Limb (tissue), 2 donors: ENCODE results near the gene KRTAP5-10.
"Not testable (repeated sequence)": the region's sequence is repeated elsewhere in the genome, so short reads cannot be mapped to it uniquely, and the experiment has no call there.

Experiments used
- DNase-seq, 2 donors: peaks; one replicate each; pipeline ENCODE4 v3.0.0-alpha.2; 2016; ENCODE audit errors: extremely low spot score in 2 of 2

Gene KRTAP5-10, protein sequence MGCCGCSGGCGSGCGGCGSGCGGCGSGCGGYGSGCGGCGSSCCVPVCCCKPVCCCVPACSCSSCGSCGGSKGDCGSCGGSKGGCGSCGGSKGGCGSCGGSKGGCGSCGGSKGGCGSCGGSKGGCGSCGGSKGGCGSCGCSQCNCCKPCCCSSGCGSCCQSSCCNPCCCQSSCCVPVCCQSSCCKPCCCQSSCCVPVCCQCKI

DNA sequence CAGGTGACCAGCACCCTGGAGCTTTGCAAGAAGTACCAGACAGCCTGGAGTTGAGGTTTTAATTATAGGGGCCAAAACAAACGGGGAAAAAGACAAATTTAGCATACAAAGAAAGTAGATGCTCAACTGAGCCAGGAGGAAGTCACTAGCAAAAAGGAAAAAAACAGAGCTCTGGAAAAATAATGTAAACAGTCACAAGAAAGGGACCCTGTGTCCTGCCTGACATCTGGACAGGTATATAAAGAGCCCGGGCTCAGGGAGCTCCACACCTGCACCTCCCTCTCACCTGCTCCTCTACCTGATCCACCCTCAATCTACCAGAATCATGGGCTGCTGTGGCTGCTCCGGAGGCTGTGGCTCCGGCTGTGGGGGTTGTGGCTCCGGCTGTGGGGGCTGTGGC lies at the start of gene KRTAP5-10:
KRTAP5-10 (plus strand) TSS at position 301 of the 400 bp plus-strand sequence; CDS start at position 326, 25 bp downstream.
- DNase-seq, result no peak

- DNase-seq, result no peak
Measured at GRCh38 chr11:71518506-71519471, 46.6 kb upstream of the KRTAP5-10 start.

- no peak for DNase-seq
Measured at GRCh38 chr11:71519546-71519945, 45.8 kb upstream of the KRTAP5-10 start.

DNA sequence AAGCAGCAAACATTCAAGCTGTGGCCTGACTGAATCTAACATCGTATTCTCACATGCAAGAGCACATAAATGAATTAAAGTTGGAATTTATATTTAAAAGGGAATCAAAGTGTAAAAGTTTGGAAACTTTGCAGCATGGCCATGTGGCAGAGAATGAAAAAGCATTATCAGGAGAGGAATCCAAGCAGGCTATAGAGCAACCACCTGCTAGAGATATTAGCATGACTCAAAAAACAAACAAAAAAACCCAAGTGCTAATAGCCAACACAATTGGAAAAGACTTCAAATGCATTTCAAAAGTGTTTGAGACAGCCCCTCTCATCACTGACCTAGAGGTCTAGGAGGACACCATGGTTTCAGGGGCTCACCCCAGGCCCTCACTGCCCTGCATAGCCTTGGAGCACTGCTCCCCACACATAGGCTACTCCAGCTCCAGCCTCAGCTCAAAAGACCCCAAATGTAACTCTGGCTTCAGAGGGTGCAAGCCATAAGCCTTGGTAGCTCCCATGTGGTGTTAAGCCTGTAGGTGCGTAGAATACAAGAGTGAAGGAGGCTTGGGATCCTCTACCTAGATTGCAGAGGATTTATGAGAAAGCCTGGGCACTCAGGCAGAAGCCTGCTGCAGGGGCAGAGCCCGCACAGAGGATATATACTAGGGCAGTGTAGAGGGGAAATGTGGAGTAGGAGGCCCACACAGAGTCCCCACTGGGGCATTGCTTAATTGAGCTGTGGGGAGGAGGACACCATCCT lies 40.0 kb upstream of the KRTAP5-10 start:
- DNase-seq, result no peak

- DNase-seq, result no peak
Measured at GRCh38 chr11:71525938-71526495, 39.3 kb upstream of the KRTAP5-10 start.

DNA sequence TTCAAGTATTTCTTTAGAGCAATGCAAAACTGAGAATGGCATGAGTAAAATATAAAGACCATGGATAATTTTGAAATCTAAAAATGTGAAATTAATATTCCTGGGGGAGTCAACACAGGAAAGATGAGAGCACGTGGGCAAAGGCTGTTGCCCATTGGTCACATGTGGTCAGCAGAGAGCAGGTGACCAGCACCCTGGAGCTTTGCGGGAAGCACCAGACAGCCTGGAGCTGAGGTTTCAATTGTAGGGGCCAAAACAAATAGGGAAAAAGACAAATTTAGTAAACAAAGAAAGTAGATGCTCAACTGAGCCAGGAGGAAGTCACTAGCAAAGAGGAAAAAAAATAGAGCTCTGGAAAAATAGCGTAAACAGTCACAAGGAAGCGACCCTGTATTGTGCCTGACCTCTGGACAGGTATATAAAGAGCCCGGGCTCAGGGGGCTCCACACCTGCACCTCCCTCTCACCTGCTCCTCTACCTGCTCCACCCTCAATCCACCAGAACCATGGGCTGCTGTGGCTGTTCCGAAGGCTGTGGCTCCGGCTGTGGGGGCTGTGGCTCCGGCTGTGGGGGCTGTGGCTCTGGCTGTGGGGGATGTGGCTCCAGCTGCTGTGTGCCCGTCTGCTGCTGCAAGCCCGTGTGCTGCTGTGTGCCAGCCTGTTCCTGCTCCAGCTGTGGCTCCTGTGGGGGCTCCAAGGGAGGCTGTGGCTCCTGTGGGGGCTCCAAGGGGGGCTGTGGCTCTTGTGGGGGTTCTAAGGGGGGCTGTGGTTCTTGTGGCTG lies 38.4 kb upstream of the KRTAP5-10 start, which contains the start of gene KRTAP5-7:
KRTAP5-7 (plus strand) TSS at position 472 of the 780 bp plus-strand sequence; CDS start at position 506, 34 bp downstream.
- DNase-seq, result not testable (repeated sequence)

GRCh38 chr11:71527576-71528210 lies 37.7 kb upstream of the KRTAP5-10 start:
- no peak for DNase-seq

DNA sequence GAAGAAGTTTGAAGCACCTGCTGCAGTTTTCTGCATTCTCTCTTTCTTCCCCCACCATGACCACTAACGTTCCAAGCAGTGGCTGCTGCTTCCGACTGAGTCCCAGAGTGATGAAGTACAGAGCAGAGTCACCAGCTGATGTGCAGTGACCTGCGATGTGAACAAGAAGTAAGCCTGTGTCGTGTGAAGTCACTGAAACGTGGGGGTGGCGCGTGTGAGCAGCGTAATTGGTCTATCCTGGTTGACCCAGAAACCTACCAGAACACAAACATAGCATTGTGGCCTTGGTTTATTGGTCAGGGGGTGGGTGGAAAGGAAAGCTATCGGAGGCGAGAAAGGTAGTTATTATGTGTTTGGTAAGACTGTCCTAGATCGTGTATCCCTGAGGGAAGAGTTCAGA lies 34.8 kb upstream of the KRTAP5-10 start:
- no peak for DNase-seq

DNA sequence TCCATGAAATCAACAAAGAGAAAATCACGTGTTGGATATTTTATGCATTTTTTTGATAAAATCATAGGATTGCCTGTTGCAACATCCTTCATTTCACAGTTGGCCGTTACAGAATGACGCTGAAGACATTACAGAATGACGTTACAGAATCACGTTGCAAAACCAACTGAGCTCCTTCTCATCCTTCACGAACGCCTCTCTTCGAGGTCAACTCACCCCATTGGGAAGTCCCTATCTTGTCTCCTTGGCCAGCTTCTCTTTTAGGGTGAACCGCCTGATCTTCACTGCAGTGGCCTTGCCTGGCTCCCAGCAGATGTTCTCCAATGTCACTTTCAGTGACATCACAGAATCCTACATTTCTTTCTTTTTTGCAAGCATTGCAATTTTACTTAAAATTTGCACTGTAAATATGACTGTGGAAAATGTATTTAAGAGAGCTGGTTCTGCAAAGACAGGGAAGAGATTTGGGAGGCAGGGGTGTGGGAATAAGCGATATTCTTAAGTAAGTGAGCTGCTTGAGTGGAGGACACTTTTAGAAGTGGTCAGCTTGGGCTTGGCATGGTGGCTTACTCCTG lies 33.2 kb upstream of the KRTAP5-10 start:
- no peak for DNase-seq

GRCh38 chr11:71534711-71535608 lies 30.4 kb upstream of the KRTAP5-10 start:
- DNase-seq, result not testable (repeated sequence)

- DNase-seq, result no peak
Measured at GRCh38 chr11:71535825-71536224, 29.5 kb upstream of the KRTAP5-10 start.

GRCh38 chr11:71537537-71537936 lies 27.8 kb upstream of the KRTAP5-10 start:
- no peak for DNase-seq

GRCh38 chr11:71537977-71538665 lies 27.2 kb upstream of the KRTAP5-10 start, which contains the start of gene KRTAP5-8:
KRTAP5-8 (plus strand) TSS chr11:71538025; CDS start chr11:71538056, 31 bp downstream.
- DNase-seq, result not testable (repeated sequence)

GRCh38 chr11:71538666-71538990 lies 26.7 kb upstream of the KRTAP5-10 start:
- DNase-seq, result no peak

DNA sequence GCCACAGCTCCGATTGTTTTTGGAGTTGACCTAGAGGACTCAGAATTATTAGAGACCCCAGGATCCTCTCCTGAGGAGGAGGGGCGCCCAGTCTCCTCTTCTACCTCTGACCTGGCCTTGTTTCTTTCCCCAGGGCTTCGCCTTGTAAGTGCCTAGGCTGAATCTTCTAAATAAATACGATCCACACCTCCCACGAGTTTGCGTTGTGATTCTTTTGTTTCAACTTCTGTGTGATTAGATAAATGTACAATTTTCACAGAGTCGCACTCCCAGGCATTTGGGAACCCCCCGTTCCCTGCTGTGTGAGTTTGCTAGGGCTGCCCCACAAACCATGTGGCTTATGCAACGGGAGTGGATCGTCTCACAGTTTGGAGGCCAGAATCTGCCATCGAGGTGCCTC lies 26.3 kb upstream of the KRTAP5-10 start:
- DNase-seq, result no peak

DNA sequence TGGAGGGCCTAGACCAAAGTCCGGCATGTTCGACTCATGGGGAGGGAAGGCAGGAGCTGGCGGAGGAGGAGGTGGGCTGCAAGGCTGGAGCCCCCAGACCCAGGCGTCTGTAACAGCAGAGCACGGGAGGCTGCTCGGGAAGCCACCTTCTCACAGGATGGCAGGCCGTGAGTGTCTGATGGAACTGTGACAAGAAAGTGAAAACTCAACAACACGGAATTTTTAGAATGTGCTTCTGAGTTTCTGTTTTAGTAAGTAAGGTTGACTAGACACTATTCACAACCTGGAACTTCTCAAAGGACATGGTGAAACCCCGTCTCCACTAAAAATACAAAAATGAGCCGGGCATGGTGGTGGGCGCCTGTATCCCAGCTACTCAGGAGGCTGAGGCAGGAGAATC lies 25.4 kb upstream of the KRTAP5-10 start:
- DNase-seq, result not testable (repeated sequence)

GRCh38 chr11:71540521-71541304 lies 24.6 kb upstream of the KRTAP5-10 start:
- DNase-seq, result not testable (repeated sequence)
